Measurements from ENCODE around the gene SRSF3. TPM values are rescaled to one million over a fixed set of nuclear protein-coding genes. Genes with fewer than 3 reads are reported as not detected.

Gene SRSF3
- total and polyA plus RNA-seq, 5 donors = 137 to 185 (median 146) TPM

- intact Hi-C loops (cut with DNase I) = no loop called here
- H3K27ac ChIP-seq (ENCODE audit: low read length) = no peak overlapping the region
- H3K27me3 ChIP-seq (ENCODE audit: control insufficient read depth, insufficient read depth) = no peaks in the 10 kb centered on the region
- H3K4me1 ChIP-seq (ENCODE audit: control insufficient read depth, insufficient read depth, low read length) = peaks cover 2% of the 10 kb centered on the region
- ATAC-seq (no peak), DNase-seq (peak in 1 of 3 donors; percentile 0)
- H3K4me3 ChIP-seq (ENCODE audit: low read length) = no peak overlapping the region
- WGBS = 86% methylated on average over 9 of the region's 9 CpGs
- no peaks in the 10 kb centered on the region for H3K9me3 ChIP-seq (ENCODE audit: control insufficient read depth, low read length)
Observed at GRCh38 chr6:36613200-36613995, 19.2 kb downstream of the SRSF3 start.

- Histone ChIP-seq H3K9me3 (ENCODE audit: control insufficient read depth, low read length) (no peaks in the 10 kb centered on the region), H3K4me1 (ENCODE audit: control insufficient read depth, insufficient read depth, low read length) (no peaks in the 10 kb centered on the region), H3K4me3 (ENCODE audit: low read length) (no peak overlapping the region), H3K27ac (ENCODE audit: low read length) (peak overlapping the region; percentile 30), H3K27me3 (ENCODE audit: control insufficient read depth, insufficient read depth) (no peaks in the 10 kb centered on the region)
- WGBS = 32% methylated on average over 7 of the region's 7 CpGs
- ATAC-seq = peak; percentile 57 to 70
- intact Hi-C loops (cut with DNase I) = no loop called here
- DNase-seq = peak in 2 of 3 donors; percentile 64 to 69
Observed at GRCh38 chr6:36615018-36615761, 21.0 kb downstream of the SRSF3 start.

- 58% methylated on average over 5 of the region's 5 CpGs for WGBS
- intact Hi-C loops (cut with DNase I) = no loop called here
- Histone ChIP-seq H3K27me3 (ENCODE audit: control insufficient read depth, insufficient read depth) (no peaks in the 10 kb centered on the region), H3K4me3 (ENCODE audit: low read length) (no peak overlapping the region), H3K4me1 (ENCODE audit: control insufficient read depth, insufficient read depth, low read length) (no peaks in the 10 kb centered on the region), H3K27ac (ENCODE audit: low read length) (no peak overlapping the region), H3K9me3 (ENCODE audit: control insufficient read depth, low read length) (no peaks in the 10 kb centered on the region)
- ATAC-seq = peak; percentile 36 to 40
- peak in 2 of 3 donors; percentile 43 to 64 for DNase-seq
Observed at GRCh38 chr6:36616893-36617521, 22.8 kb downstream of the SRSF3 start.

GRCh38 chr6:36618366-36619355 is 24.5 kb downstream of the SRSF3 start:
- DNase-seq (peak in 2 of 3 donors; percentile 9 to 32), ATAC-seq (no peak)
- Histone ChIP-seq H3K9me3 (ENCODE audit: control insufficient read depth, low read length) (no peaks in the 10 kb centered on the region), H3K4me3 (ENCODE audit: low read length) (no peak overlapping the region), H3K4me1 (ENCODE audit: control insufficient read depth, insufficient read depth, low read length) (no peaks in the 10 kb centered on the region), H3K27me3 (ENCODE audit: control insufficient read depth, insufficient read depth) (no peaks in the 10 kb centered on the region), H3K27ac (ENCODE audit: low read length) (no peak overlapping the region)
- 81% methylated on average over 10 of the region's 10 CpGs for WGBS
- intact Hi-C loops (cut with DNase I) = no loop called here

- DNase-seq = no peak
- no peak overlapping the region for H3K27ac ChIP-seq (ENCODE audit: low read length)
- no peaks in the 10 kb centered on the region for H3K4me1 ChIP-seq (ENCODE audit: control insufficient read depth, insufficient read depth, low read length)
- ATAC-seq = no peak
- WGBS = 92% methylated on average over 7 of the region's 7 CpGs
- H3K27me3 ChIP-seq (ENCODE audit: control insufficient read depth, insufficient read depth) = no peaks in the 10 kb centered on the region
- H3K9me3 ChIP-seq (ENCODE audit: control insufficient read depth, low read length) = no peaks in the 10 kb centered on the region
- no peak overlapping the region for H3K4me3 ChIP-seq (ENCODE audit: low read length)
- intact Hi-C loops (cut with DNase I) = loop anchor here (5.0 to 10.0 kb wide), 3 partner anchors 61 to 136 kb away; no protein-coding TSS in a partner anchor
Observed at GRCh38 chr6:36621371-36621855, 27.3 kb downstream of the SRSF3 start.

GRCh38 chr6:36622901-36623546 is 28.9 kb downstream of the SRSF3 start:
- intact Hi-C loops (cut with DNase I) = loop anchor here (2.0 to 10.0 kb wide), 4 partner anchors 58 to 134 kb away; no protein-coding TSS in a partner anchor
- ATAC-seq = no peak
- 48% methylated on average over 4 of the region's 4 CpGs for WGBS

GRCh38 chr6:36623547-36624459 is 29.6 kb downstream of the SRSF3 start:
- peak; percentile 56 to 58 for ATAC-seq
- DNase-seq = peak; percentile 86 to 94 (median 93)
- Histone ChIP-seq H3K27me3 (ENCODE audit: control insufficient read depth, insufficient read depth) (no peaks in the 10 kb centered on the region), H3K4me3 (ENCODE audit: low read length) (no peak overlapping the region), H3K9me3 (ENCODE audit: control insufficient read depth, low read length) (no peaks in the 10 kb centered on the region), H3K4me1 (ENCODE audit: control insufficient read depth, insufficient read depth, low read length) (peaks cover 6% of the 10 kb centered on the region), H3K27ac (ENCODE audit: low read length) (no peak overlapping the region)
- intact Hi-C loops (cut with DNase I) = loop anchor here (2.0 to 10.0 kb wide), 4 partner anchors 57 to 133 kb away; no protein-coding TSS in a partner anchor
- 54% methylated on average over 18 of the region's 18 CpGs for WGBS

More at GRCh38 chr6:36622901-36623546, 28.9 kb downstream of the SRSF3 start:
- Histone ChIP-seq H3K9me3 (ENCODE audit: control insufficient read depth, low read length) (no peaks in the 10 kb centered on the region), H3K27ac (ENCODE audit: low read length) (no peak overlapping the region), H3K4me1 (ENCODE audit: control insufficient read depth, insufficient read depth, low read length) (peaks cover 6% of the 10 kb centered on the region), H3K27me3 (ENCODE audit: control insufficient read depth, insufficient read depth) (no peaks in the 10 kb centered on the region), H3K4me3 (ENCODE audit: low read length) (no peak overlapping the region)
- peak in 2 of 3 donors; percentile 10 to 17 for DNase-seq

GRCh38 chr6:36624461-36625157 is 30.4 kb downstream of the SRSF3 start:
- Histone ChIP-seq H3K27ac (ENCODE audit: low read length) (no peak overlapping the region), H3K4me1 (ENCODE audit: control insufficient read depth, insufficient read depth, low read length) (peaks cover 6% of the 10 kb centered on the region), H3K4me3 (ENCODE audit: low read length) (no peak overlapping the region), H3K9me3 (ENCODE audit: control insufficient read depth, low read length) (no peaks in the 10 kb centered on the region), H3K27me3 (ENCODE audit: control insufficient read depth, insufficient read depth) (no peaks in the 10 kb centered on the region)
- intact Hi-C loops (cut with DNase I) = loop anchor here (2.0 to 10.0 kb wide), 4 partner anchors 56 to 133 kb away; no protein-coding TSS in a partner anchor
- whole genome bisulfite sequencing = 70% methylated on average over 11 of the region's 11 CpGs
- DNase-seq (peak in 1 of 3 donors; percentile 21), ATAC-seq (no peak)
